IMR-90 (cell line): Measurements from ENCODE around the gene MGST1.

Experiments used
- CTCF ChIP-seq: conservative IDR thresholded peaks from 2 replicates; pipeline ENCODE4 v1.5.1; 2012; ENCODE audit warnings: mild to moderate bottlenecking, low read depth, low read length, improper control_type of control experiment
- RAD21 ChIP-seq: IDR thresholded peaks from 2 replicates; pipeline ENCODE4 v1.6.1; 2012; ENCODE audit warnings: low read length, improper control_type of control experiment
- RFX5 ChIP-seq: IDR thresholded peaks from 2 replicates; pipeline ENCODE4 v1.8.0; 2012; ENCODE audit warnings: low read depth, mild to moderate bottlenecking, low read length, moderate library complexity

DNA sequence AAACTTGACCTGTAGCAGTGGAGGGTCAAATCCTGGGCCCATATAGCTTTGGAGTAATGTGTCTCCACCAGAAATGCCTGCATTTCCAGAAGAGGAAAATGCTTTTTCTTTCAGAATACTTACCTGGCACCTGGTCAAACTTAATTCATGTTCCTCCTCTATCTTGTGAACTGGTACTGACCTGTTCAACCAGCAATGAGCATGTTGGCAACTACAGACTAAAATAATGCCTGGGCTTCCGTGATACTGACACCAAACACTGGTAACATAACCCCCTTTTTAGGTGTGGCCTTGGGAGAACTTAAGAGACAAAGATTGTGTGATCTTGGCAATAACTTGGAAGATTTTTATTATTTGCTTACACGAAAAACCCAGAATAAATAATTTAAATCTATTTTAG lies 23.8 kb upstream of the MGST1 start:
- TF ChIP-seq CTCF (no peak), RAD21 (no peak), RFX5 (no peak)
